Suprapubic skin (tissue), 4 donors: ENCODE measurements around the gene PPP2R3B. TPM values are rescaled to one million over a fixed set of nuclear protein-coding genes. Genes with fewer than 3 reads are reported as not detected.

ENCODE experiments used
- DNase-seq, 2 donors: peaks; one replicate each; pipeline ENCODE4 v3.0.0-alpha.2; 2019; ENCODE audit warnings: low spot score in 2 of 2
- H3K27ac ChIP-seq: fragments of 200-600 bp; sonication (generic); one replicate; pipeline ENCODE4 v1.5.1; 2019
- H3K27me3 ChIP-seq: fragments of 200-600 bp; sonication (generic); one replicate; pipeline ENCODE4 v1.5.1; 2019
- H3K36me3 ChIP-seq: fragments of 200-600 bp; sonication (generic); one replicate; pipeline ENCODE4 v1.5.1; 2019
- H3K4me1 ChIP-seq: fragments of 200-600 bp; sonication (generic); one replicate; pipeline ENCODE4 v1.5.1; 2019
- H3K4me3 ChIP-seq: fragments of 200-600 bp; sonication (generic); one replicate; pipeline ENCODE4 v1.5.1; 2019; ENCODE audit warnings: mild to moderate bottlenecking
- H3K9me3 ChIP-seq: fragments of 200-600 bp; sonication (generic); one replicate; pipeline ENCODE4 v1.5.1; 2019
- CTCF ChIP-seq, 2 donors: fragments of 200-600 bp in 1 of 2; fragments of 450-650 bp in 1 of 2; sonication (generic) in 1 of 2; IDR thresholded peaks; one replicate each; pipeline ENCODE4 v1.5.1; 2016 to 2019; ENCODE audit warnings: antibody characterized with exemption in 2 of 2, mild to moderate bottlenecking in 1 of 2, moderate library complexity in 1 of 2
- EP300 ChIP-seq: sonication (generic); formaldehyde crosslinking; IDR thresholded peaks from one replicate; pipeline ENCODE4 v1.6.1; 2017; ENCODE audit warnings: antibody characterized with exemption
- POLR2A ChIP-seq, 2 donors: fragments of 450-650 bp; IDR thresholded peaks; one replicate each; pipeline ENCODE4 v1.6.1; 2017; ENCODE audit warnings: antibody characterized with exemption in 2 of 2, mild to moderate bottlenecking in 2 of 2, moderate library complexity in 2 of 2
- POLR2AphosphoS5 ChIP-seq, 3 donors: sonication (generic); formaldehyde crosslinking; IDR thresholded peaks; one replicate each; pipeline ENCODE4 v1.6.1; 2017; ENCODE audit warnings: antibody characterized with exemption in 3 of 3
- WGBS: methylation state at CpG from one replicate; pipeline ENCODE4 v1.1.5; 2018; 5-methylcytosine and 5-hydroxymethylcytosine counted together
- total RNA-seq, 4 donors: library from RNA; depleted of rRNA; stranded (reverse); fragments of >200 nt; gene quantifications; one replicate each; pipeline ENCODE4 v1.1.0, GENCODE V29; 2016

Gene PPP2R3B
- total RNA-seq, 4 donors from 2014 or later = 31.8 to 79.6 (median 47.1) TPM

GRCh38 chrX:314049-314448 is 72.7 kb downstream of the PPP2R3B start:
- H3K4me3 ChIP-seq = no peak overlapping the region
- peak in 1 of 2 donors; percentile 68 for DNase-seq
- H3K27ac ChIP-seq = no peak overlapping the region
- H3K4me1 ChIP-seq = peaks cover 11% of the 10 kb centered on the region
- no peaks in the 10 kb centered on the region for H3K9me3 ChIP-seq
- no peak for TF ChIP-seq EP300
- TF ChIP-seq POLR2A (IDR thresholded peaks at IDR 0.05) = no peak
- TF ChIP-seq CTCF (IDR thresholded peaks at IDR 0.05) = no peak
- no peak for TF ChIP-seq POLR2AphosphoS5 (IDR thresholded peaks at IDR 0.05)
- H3K27me3 ChIP-seq = no peaks in the 10 kb centered on the region
- peaks cover 64% of the 10 kb centered on the region for H3K36me3 ChIP-seq
- 96% methylated on average over 33 of the region's 34 CpGs for WGBS

GRCh38 chrX:313546-313945 is 73.2 kb downstream of the PPP2R3B start:
- no peak overlapping the region for H3K27ac ChIP-seq
- peaks cover 11% of the 10 kb centered on the region for H3K4me1 ChIP-seq
- H3K36me3 ChIP-seq = peaks cover 69% of the 10 kb centered on the region
- peak in 1 of 2 donors; percentile 43 for DNase-seq
- WGBS = 83% methylated on average over 8 of the region's 8 CpGs
- no peaks in the 10 kb centered on the region for H3K9me3 ChIP-seq
- TF ChIP-seq POLR2A (IDR thresholded peaks at IDR 0.05) (no peak), EP300 (no peak), CTCF (IDR thresholded peaks at IDR 0.05) (no peak), POLR2AphosphoS5 (IDR thresholded peaks at IDR 0.05) (no peak)
- no peaks in the 10 kb centered on the region for H3K27me3 ChIP-seq
- no peak overlapping the region for H3K4me3 ChIP-seq

GRCh38 chrX:312621-313331 is 73.9 kb downstream of the PPP2R3B start:
- peaks cover 76% of the 10 kb centered on the region for H3K36me3 ChIP-seq

GRCh38 chrX:311156-312129 is 75.3 kb downstream of the PPP2R3B start:
- no peaks in the 10 kb centered on the region for H3K27me3 ChIP-seq
- WGBS = 98% methylated on average over 16 of the region's 69 CpGs
- H3K9me3 ChIP-seq = no peaks in the 10 kb centered on the region
- H3K36me3 ChIP-seq = peaks cover 79% of the 10 kb centered on the region
- no peaks in the 10 kb centered on the region for H3K4me1 ChIP-seq
- no peak overlapping the region for H3K4me3 ChIP-seq
- no peak overlapping the region for H3K27ac ChIP-seq
- no peak for TF ChIP-seq POLR2A (IDR thresholded peaks at IDR 0.05)
- TF ChIP-seq CTCF (IDR thresholded peaks at IDR 0.05) = no peak
- no peak for TF ChIP-seq POLR2AphosphoS5 (IDR thresholded peaks at IDR 0.05)
- no peak for TF ChIP-seq EP300
- DNase-seq = peak; percentile 58 to 74

More at GRCh38 chrX:312621-313331, 73.9 kb downstream of the PPP2R3B start:
- peak in 1 of 2 donors; percentile 50 for DNase-seq
- Histone ChIP-seq H3K27me3 (no peaks in the 10 kb centered on the region), H3K4me1 (peaks cover 10% of the 10 kb centered on the region), H3K9me3 (no peaks in the 10 kb centered on the region), H3K27ac (no peak overlapping the region), H3K4me3 (no peak overlapping the region)
- TF ChIP-seq POLR2AphosphoS5 (IDR thresholded peaks at IDR 0.05) (no peak), CTCF (IDR thresholded peaks at IDR 0.05) (no peak), POLR2A (IDR thresholded peaks at IDR 0.05) (no peak), EP300 (no peak)
- 96% methylated on average over 14 of the region's 54 CpGs for WGBS
